AG04449 (cell line): ENCODE measurements around the gene HMGB4.

Experiments used
- CTCF ChIA-PET: fragments of 350-600 bp; formaldehyde crosslinking; extraction: SDS; loops from one replicate; lab custom pipeline; 2021; ENCODE audit warnings: antibody characterized with exemption; lab: Yijun Ruan, JAX
- POLR2A ChIA-PET: fragments of 400-600, 350-600 bp; formaldehyde crosslinking; extraction: SDS; loops from one replicate; lab custom pipeline; 2020; ENCODE audit warnings: antibody characterized with exemption, inconsistent platforms; lab: Yijun Ruan, JAX
- DNase-seq: peaks from one replicate; pipeline ENCODE4 v3.0.0-alpha.2; 2010; ENCODE audit warnings: low read depth, low spot score
- H3K4me3 ChIP-seq: 2 replicates; pipeline ENCODE4 v1.5.1; 2011; ENCODE audit warnings: low read depth, mild to moderate bottlenecking, control low read depth, low read length
- CTCF ChIP-seq: IDR thresholded peaks from one replicate; pipeline ENCODE4 v1.5.1; 2011; ENCODE audit warnings: mild to moderate bottlenecking, moderate library complexity, low read length, control low read depth, inconsistent platforms; ENCODE audit not compliant: insufficient read depth; ENCODE audit errors: missing control alignments

The HMGB4 gene

GRCh38 chr1:33836911-33837310 is 27.0 kb upstream of the HMGB4 start:
- CTCF ChIA-PET, result no interaction called here
- TF ChIP-seq CTCF, result no peak
- DNase-seq, result no peak

GRCh38 chr1:33837635-33838034 is 26.2 kb upstream of the HMGB4 start:
- ChIA-PET POLR2A (no interaction called here), CTCF (no interaction called here)
- no peak for DNase-seq
- TF ChIP-seq CTCF, result no peak
- H3K4me3 ChIP-seq, result no peak overlapping the region

More at GRCh38 chr1:33836911-33837310, 27.0 kb upstream of the HMGB4 start:
- POLR2A ChIA-PET, result no interaction called here
- H3K4me3 ChIP-seq, result no peak overlapping the region

- CTCF ChIA-PET, result no interaction called here
These were observed 22.4 kb upstream of the HMGB4 start for GRCh38 chr1:33841494-33841893.

GRCh38 chr1:33842348-33842747 is 21.5 kb upstream of the HMGB4 start:
- ChIA-PET POLR2A (no interaction called here), CTCF (no interaction called here)
- H3K4me3 ChIP-seq, result no peak overlapping the region
- DNase-seq, result no peak
- TF ChIP-seq CTCF, result no peak

More at GRCh38 chr1:33841494-33841893, 22.4 kb upstream of the HMGB4 start:
- H3K4me3 ChIP-seq, result no peak overlapping the region
- no peak for DNase-seq
- POLR2A ChIA-PET, result no interaction called here
- TF ChIP-seq CTCF, result no peak

GRCh38 chr1:33844166-33844565 is 19.7 kb upstream of the HMGB4 start:
- ChIA-PET POLR2A (no interaction called here), CTCF (interaction anchor here (1.1 to 1.2 kb wide), 2 partner anchors 10 to 318 kb away, joined by 3 read pairs; no protein-coding TSS in a partner anchor)
- DNase-seq, result no peak
- TF ChIP-seq CTCF, result no peak
- H3K4me3 ChIP-seq, result no peak overlapping the region

- H3K4me3 ChIP-seq, result no peak overlapping the region
- no peak for DNase-seq
- no peak for TF ChIP-seq CTCF
- ChIA-PET POLR2A (no interaction called here), CTCF (interaction anchor here (1.1 kb wide), 1 partner anchor 33 kb away, joined by 3 read pairs; no protein-coding TSS in a partner anchor)
These were observed 17.0 kb upstream of the HMGB4 start for GRCh38 chr1:33846861-33847260.
